HG02798 (cell line): ENCODE data around the gene SH3PXD2A.
"Not testable (repeated sequence)": the region's sequence is repeated elsewhere in the genome, so short reads cannot be mapped to it uniquely, and the experiment has no call there.

Experiments
- ATAC-seq: cut with Tn5 transposase; IDR thresholded peaks from one replicate; pipeline ENCODE4 v1.9.1; 2021; ENCODE audit warnings: mild to moderate bottlenecking; ENCODE audit not compliant: unreplicated experiment, poor library complexity

Gene SH3PXD2A

GRCh38 chr10:103618575-103619423 lies 236.6 kb downstream of the SH3PXD2A start:
- ATAC-seq, result no peak

- ATAC-seq, result no peak
These were observed 237.6 kb downstream of the SH3PXD2A start for GRCh38 chr10:103617602-103618385.

- ATAC-seq, result no peak
These were observed 238.4 kb downstream of the SH3PXD2A start for GRCh38 chr10:103616705-103617601.

- ATAC-seq, result no peak
These were observed 240.8 kb downstream of the SH3PXD2A start for GRCh38 chr10:103614306-103615158.

GRCh38 chr10:103613616-103614015 lies 241.8 kb downstream of the SH3PXD2A start:
- ATAC-seq, result no peak

- no peak for ATAC-seq
These were observed 242.7 kb downstream of the SH3PXD2A start for GRCh38 chr10:103612462-103613365.

- no peak for ATAC-seq
These were observed 244.4 kb downstream of the SH3PXD2A start for GRCh38 chr10:103610921-103611511.

GRCh38 chr10:103610083-103610472 lies 245.3 kb downstream of the SH3PXD2A start:
- no peak for ATAC-seq

- no peak for ATAC-seq
These were observed 245.9 kb downstream of the SH3PXD2A start for GRCh38 chr10:103609231-103610082.

- not testable (repeated sequence) for ATAC-seq
These were observed 247.3 kb downstream of the SH3PXD2A start for GRCh38 chr10:103608056-103608455.

GRCh38 chr10:103607051-103607450 lies 248.3 kb downstream of the SH3PXD2A start:
- ATAC-seq, result not testable (repeated sequence)

GRCh38 chr10:103606097-103606438 lies 249.3 kb downstream of the SH3PXD2A start:
- not testable (repeated sequence) for ATAC-seq

GRCh38 chr10:103605359-103606096 lies 249.8 kb downstream of the SH3PXD2A start:
- no peak for ATAC-seq

- no peak for ATAC-seq
These were observed 252.0 kb downstream of the SH3PXD2A start for GRCh38 chr10:103603382-103603781.

- ATAC-seq, result no peak
These were observed 252.6 kb downstream of the SH3PXD2A start for GRCh38 chr10:103602852-103603155.

- no peak for ATAC-seq
These were observed 253.1 kb downstream of the SH3PXD2A start for GRCh38 chr10:103602028-103602851.
